Suprapubic skin (tissue), 4 donors: Measurements from ENCODE around the gene ARG1. TPM values are rescaled to one million over a fixed set of nuclear protein-coding genes. Genes with fewer than 3 reads are reported as not detected.

Experiments used
- DNase-seq, 2 donors: peaks; one replicate each; pipeline ENCODE4 v3.0.0-alpha.2; 2019; ENCODE audit warnings: low spot score in 2 of 2
- H3K27ac ChIP-seq: fragments of 200-600 bp; sonication (generic); one replicate; pipeline ENCODE4 v1.5.1; 2019
- H3K27me3 ChIP-seq: fragments of 200-600 bp; sonication (generic); one replicate; pipeline ENCODE4 v1.5.1; 2019
- H3K36me3 ChIP-seq: fragments of 200-600 bp; sonication (generic); one replicate; pipeline ENCODE4 v1.5.1; 2019
- H3K4me1 ChIP-seq: fragments of 200-600 bp; sonication (generic); one replicate; pipeline ENCODE4 v1.5.1; 2019
- H3K4me3 ChIP-seq: fragments of 200-600 bp; sonication (generic); one replicate; pipeline ENCODE4 v1.5.1; 2019; ENCODE audit warnings: mild to moderate bottlenecking
- H3K9me3 ChIP-seq: fragments of 200-600 bp; sonication (generic); one replicate; pipeline ENCODE4 v1.5.1; 2019
- EP300 ChIP-seq: sonication (generic); formaldehyde crosslinking; IDR thresholded peaks from one replicate; pipeline ENCODE4 v1.6.1; 2017; ENCODE audit warnings: antibody characterized with exemption
- POLR2A ChIP-seq, 2 donors: fragments of 450-650 bp; IDR thresholded peaks; one replicate each; pipeline ENCODE4 v1.6.1; 2017; ENCODE audit warnings: antibody characterized with exemption in 2 of 2, mild to moderate bottlenecking in 2 of 2, moderate library complexity in 2 of 2
- POLR2AphosphoS5 ChIP-seq, 3 donors: sonication (generic); formaldehyde crosslinking; IDR thresholded peaks; one replicate each; pipeline ENCODE4 v1.6.1; 2017; ENCODE audit warnings: antibody characterized with exemption in 3 of 3
- WGBS: methylation state at CpG from one replicate; pipeline ENCODE4 v1.1.5; 2018; 5-methylcytosine and 5-hydroxymethylcytosine counted together
- total RNA-seq, 4 donors: library from RNA; depleted of rRNA; stranded (reverse); fragments of >200 nt; gene quantifications; one replicate each; pipeline ENCODE4 v1.1.0, GENCODE V29; 2016
- TF ChIP-seq, protein P1 (sequence below), 2 donors: fragments of 200-600 bp in 1 of 2; fragments of 450-650 bp in 1 of 2; sonication (generic) in 1 of 2; IDR thresholded peaks; one replicate each; pipeline ENCODE4 v1.5.1; 2016 to 2019; ENCODE audit warnings: antibody characterized with exemption in 2 of 2, mild to moderate bottlenecking in 1 of 2, moderate library complexity in 1 of 2

Gene ARG1
- total RNA-seq, 4 donors from 2014 or later, result 31.8 to 150 (median 102) TPM

DNA sequence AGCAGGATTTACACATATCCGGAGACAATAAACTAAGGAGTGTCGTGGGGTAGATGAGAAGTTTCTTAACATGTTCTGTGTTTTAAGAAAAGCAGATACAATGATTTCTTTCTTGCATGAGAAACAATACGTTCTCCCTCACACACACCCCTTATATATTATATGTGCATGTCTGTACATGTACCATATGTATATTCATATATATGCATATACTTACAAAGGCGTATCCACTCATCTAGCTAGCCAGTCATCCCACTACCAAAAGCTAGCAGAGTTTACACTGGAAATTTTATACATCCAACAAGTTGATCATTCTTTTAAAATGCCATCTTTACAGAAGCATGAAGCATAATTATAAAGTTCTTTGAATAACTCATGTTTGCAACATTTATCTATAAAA lies 14.9 kb downstream of the ARG1 start:
- Histone ChIP-seq H3K36me3 (peaks cover 99% of the 10 kb centered on the region), H3K27me3 (no peaks in the 10 kb centered on the region), H3K9me3 (no peaks in the 10 kb centered on the region), H3K27ac (no peak overlapping the region), H3K4me3 (no peak overlapping the region), H3K4me1 (no peaks in the 10 kb centered on the region)
- DNase-seq, result no peak
- 88% methylated on average over 4 of the region's 4 CpGs for WGBS
- TF ChIP-seq EP300 (no peak), POLR2A (IDR thresholded peaks at IDR 0.05) (no peak), POLR2AphosphoS5 (IDR thresholded peaks at IDR 0.05) (no peak)
- TF ChIP-seq, protein P1, sequence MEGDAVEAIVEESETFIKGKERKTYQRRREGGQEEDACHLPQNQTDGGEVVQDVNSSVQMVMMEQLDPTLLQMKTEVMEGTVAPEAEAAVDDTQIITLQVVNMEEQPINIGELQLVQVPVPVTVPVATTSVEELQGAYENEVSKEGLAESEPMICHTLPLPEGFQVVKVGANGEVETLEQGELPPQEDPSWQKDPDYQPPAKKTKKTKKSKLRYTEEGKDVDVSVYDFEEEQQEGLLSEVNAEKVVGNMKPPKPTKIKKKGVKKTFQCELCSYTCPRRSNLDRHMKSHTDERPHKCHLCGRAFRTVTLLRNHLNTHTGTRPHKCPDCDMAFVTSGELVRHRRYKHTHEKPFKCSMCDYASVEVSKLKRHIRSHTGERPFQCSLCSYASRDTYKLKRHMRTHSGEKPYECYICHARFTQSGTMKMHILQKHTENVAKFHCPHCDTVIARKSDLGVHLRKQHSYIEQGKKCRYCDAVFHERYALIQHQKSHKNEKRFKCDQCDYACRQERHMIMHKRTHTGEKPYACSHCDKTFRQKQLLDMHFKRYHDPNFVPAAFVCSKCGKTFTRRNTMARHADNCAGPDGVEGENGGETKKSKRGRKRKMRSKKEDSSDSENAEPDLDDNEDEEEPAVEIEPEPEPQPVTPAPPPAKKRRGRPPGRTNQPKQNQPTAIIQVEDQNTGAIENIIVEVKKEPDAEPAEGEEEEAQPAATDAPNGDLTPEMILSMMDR (IDR thresholded peaks at IDR 0.05), result no peak

DNA sequence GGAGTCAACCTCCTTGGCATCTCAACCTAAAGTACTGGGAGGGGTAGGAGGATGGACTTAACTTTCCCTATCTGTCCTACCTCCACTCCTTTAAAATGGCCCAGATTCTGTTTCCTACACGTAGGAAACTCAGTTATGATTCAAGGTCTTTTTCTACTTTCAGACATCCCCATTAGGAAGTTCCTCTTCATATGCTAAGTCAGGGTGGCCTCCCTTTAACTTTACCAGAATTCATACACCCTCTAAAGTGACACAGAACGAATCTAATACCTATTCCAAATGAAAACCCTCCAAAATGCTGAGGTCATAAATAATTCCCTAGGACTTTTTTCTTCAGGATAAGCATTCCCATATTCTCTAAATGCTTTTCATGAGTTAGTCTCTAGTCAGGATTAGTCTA lies 15.6 kb downstream of the ARG1 start:
- WGBS, result 82% methylated on average over 2 of the region's 2 CpGs
- no peak for DNase-seq
- Histone ChIP-seq H3K4me1 (no peaks in the 10 kb centered on the region), H3K36me3 (peaks cover 99% of the 10 kb centered on the region), H3K27me3 (no peaks in the 10 kb centered on the region), H3K9me3 (no peaks in the 10 kb centered on the region), H3K4me3 (no peak overlapping the region), H3K27ac (no peak overlapping the region)
- TF ChIP-seq POLR2A (IDR thresholded peaks at IDR 0.05) (no peak), POLR2AphosphoS5 (IDR thresholded peaks at IDR 0.05) (no peak), EP300 (no peak)
- TF ChIP-seq, protein P1 (IDR thresholded peaks at IDR 0.05), result no peak

DNA sequence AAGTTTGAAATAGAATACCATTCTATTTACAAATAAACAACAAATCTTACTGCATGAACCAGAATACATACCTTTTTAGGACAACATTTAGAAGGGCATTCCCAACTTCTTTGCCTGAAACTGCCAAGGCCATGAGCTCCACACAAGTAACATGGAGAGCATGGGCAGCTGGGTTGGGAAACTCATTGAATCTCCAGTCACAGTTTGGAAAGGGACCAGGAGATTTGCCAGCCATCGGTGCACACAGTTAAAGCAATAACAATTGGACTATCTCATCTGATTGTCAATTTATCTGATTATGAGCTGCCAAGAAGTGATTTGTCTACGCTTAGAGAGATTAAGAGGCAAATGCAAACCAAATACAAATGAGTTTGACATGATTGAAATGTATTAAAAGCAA lies 19.9 kb downstream of the ARG1 start:
- H3K4me1 ChIP-seq, result no peaks in the 10 kb centered on the region
- H3K36me3 ChIP-seq, result peaks cover 99% of the 10 kb centered on the region
- no peak overlapping the region for H3K27ac ChIP-seq
- H3K9me3 ChIP-seq, result no peaks in the 10 kb centered on the region
- H3K4me3 ChIP-seq, result no peak overlapping the region
- 80% methylated on average over 2 of the region's 2 CpGs for WGBS
- DNase-seq, result no peak
- TF ChIP-seq, protein P1 (IDR thresholded peaks at IDR 0.05), result no peak
- TF ChIP-seq EP300 (no peak), POLR2AphosphoS5 (IDR thresholded peaks at IDR 0.05) (no peak), POLR2A (IDR thresholded peaks at IDR 0.05) (no peak)
- H3K27me3 ChIP-seq, result no peaks in the 10 kb centered on the region

DNA sequence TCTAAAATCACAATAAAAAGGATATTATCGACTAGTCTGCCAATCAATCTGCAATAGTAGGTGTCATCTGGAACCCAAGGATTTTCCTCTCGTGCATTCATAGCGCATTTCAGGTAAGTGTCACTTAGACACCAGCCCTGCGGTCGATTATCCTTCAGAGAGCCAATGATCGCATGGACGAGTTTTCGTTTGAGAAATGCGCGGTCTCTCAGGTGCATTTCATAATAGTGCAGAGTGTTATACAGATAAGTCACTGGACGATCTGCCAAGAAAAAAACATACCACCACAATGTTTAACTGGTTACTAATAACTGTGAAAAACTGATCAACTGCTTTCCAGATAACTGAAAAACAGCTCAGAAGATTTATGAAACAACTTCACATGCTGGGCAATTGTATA lies 21.0 kb downstream of the ARG1 start:
- TF ChIP-seq, protein P1 (IDR thresholded peaks at IDR 0.05), result no peak
- TF ChIP-seq POLR2A (IDR thresholded peaks at IDR 0.05), result no peak
- peaks cover 99% of the 10 kb centered on the region for H3K36me3 ChIP-seq

DNA sequence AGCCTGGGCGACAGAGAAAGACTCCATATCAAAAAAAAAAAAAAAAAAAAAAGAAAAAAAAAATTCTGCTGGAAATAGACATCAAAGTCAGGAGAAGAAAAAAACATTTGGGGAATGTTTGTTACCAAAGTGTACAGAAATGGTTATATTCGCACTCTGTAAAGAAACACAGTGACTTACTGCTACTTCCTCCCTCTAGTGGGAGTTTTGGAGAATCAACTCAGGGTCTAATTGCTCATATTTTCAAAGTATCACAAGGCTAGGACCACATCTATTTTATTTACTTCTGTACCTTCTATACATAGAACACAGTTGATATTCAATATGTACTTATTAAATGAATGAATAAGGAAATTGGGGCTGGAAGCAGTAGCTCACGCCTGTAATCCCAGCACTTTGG lies 24.4 kb downstream of the ARG1 start:
- DNase-seq, result no peak
- WGBS, result 94% methylated on average over 2 of the region's 3 CpGs
- Histone ChIP-seq H3K27ac (no peak overlapping the region), H3K4me1 (no peaks in the 10 kb centered on the region), H3K27me3 (no peaks in the 10 kb centered on the region), H3K9me3 (no peaks in the 10 kb centered on the region), H3K36me3 (peaks cover 97% of the 10 kb centered on the region), H3K4me3 (no peak overlapping the region)
- no peak for TF ChIP-seq EP300
- no peak for TF ChIP-seq POLR2A (IDR thresholded peaks at IDR 0.05)
- TF ChIP-seq, protein P1 (IDR thresholded peaks at IDR 0.05), result no peak
- no peak for TF ChIP-seq POLR2AphosphoS5 (IDR thresholded peaks at IDR 0.05)

More for the DNA sequence above, 21.0 kb downstream of the ARG1 start:
- WGBS, result 95% methylated on average over 11 of the region's 11 CpGs
- H3K27me3 ChIP-seq, result no peaks in the 10 kb centered on the region
- no peak overlapping the region for H3K4me3 ChIP-seq
- no peak overlapping the region for H3K27ac ChIP-seq
- H3K4me1 ChIP-seq, result no peaks in the 10 kb centered on the region
- H3K9me3 ChIP-seq, result no peaks in the 10 kb centered on the region
- no peak for DNase-seq
